Transverse colon (tissue), 4 donors: Measurements from ENCODE around the gene CAMSAP1.

ENCODE experiments used
- CTCF ChIP-seq, 5 experiments: fragments of 200-600 bp in 3 of 5; fragments of 450-650 bp in 2 of 5; sonication (generic) in 3 of 5; IDR thresholded peaks; 1 replicate in 2 of 5; 2 replicates in 3 of 5; pipeline ENCODE4 v1.5.1; 2016 to 2017; ENCODE audit warnings: antibody characterized with exemption in 5 of 5, inconsistent platforms in 3 of 5, mild to moderate bottlenecking in 2 of 5, moderate library complexity in 1 of 5
- EP300 ChIP-seq: sonication (generic); formaldehyde crosslinking; IDR thresholded peaks from one replicate; pipeline ENCODE4 v1.6.1; 2017; ENCODE audit warnings: antibody characterized with exemption, low read depth
- POLR2A ChIP-seq: fragments of 450-650 bp; IDR thresholded peaks from one replicate; pipeline ENCODE4 v1.6.1; 2016; ENCODE audit warnings: antibody characterized with exemption, mild to moderate bottlenecking, moderate library complexity
- POLR2AphosphoS5 ChIP-seq, 3 donors: sonication (generic); formaldehyde crosslinking; IDR thresholded peaks; one replicate each; pipeline ENCODE4 v1.6.1; 2016; ENCODE audit warnings: antibody characterized with exemption in 3 of 3

GRCh38 chr9:135909371-135909770 lies 2.0 kb upstream of the CAMSAP1 start:
- TF ChIP-seq POLR2A (no peak), CTCF (IDR thresholded peaks at IDR 0.05) (no peak), POLR2AphosphoS5 (IDR thresholded peaks at IDR 0.05) (no peak), EP300 (no peak)
